IMR-90 (cell line): ENCODE measurements around the gene EIF4B. TPM values are rescaled to one million over a fixed set of nuclear protein-coding genes. Genes with fewer than 3 reads are reported as not detected.

ENCODE experiments used
- ATAC-seq: fragments of 200-7000 bp; cut with Tn5 transposase; 2 replicates; pipeline ENCODE4 v1.9.1; 2020; ENCODE audit warnings: low read depth, mild to moderate bottlenecking, moderate library complexity
- BruUV-seq: library from RNA; stranded (reverse); fragments of 400-500 nt; replicated peaks from 2 replicates; lab custom pipeline; 2021; lab: Mats Ljungman, UMichigan
- CTCF ChIA-PET: fragments of 300-600 bp; formaldehyde crosslinking; extraction: SDS; loops from one replicate; lab custom pipeline; 2021; ENCODE audit warnings: antibody characterized with exemption; lab: Yijun Ruan, JAX
- POLR2A ChIA-PET: fragments of 300-600 bp; sonication (Branson Sonifier 250); formaldehyde crosslinking; loops from one replicate; lab custom pipeline; 2022; ENCODE audit warnings: antibody characterized with exemption; ENCODE audit not compliant: unreplicated experiment; lab: Charles Lee
- DNase-seq: peaks from one replicate; pipeline ENCODE4 v3.0.0; 2013
- H2AFZ ChIP-seq: replicated peaks from 2 replicates; pipeline ENCODE3; 2013; ENCODE audit warnings: low read length, mild to moderate bottlenecking; ENCODE audit not compliant: poor library complexity
- H2AK5ac ChIP-seq: 2 replicates; pipeline ENCODE4 v1.6.1; 2013; ENCODE audit warnings: low read depth, low read length, inconsistent platforms
- H2AK9ac ChIP-seq: replicated peaks from 2 replicates; pipeline ENCODE3; 2013; ENCODE audit warnings: mild to moderate bottlenecking, low read depth, low read length, moderate library complexity; ENCODE audit not compliant: poor library complexity
- H2BK120ac ChIP-seq: 2 replicates; pipeline ENCODE4 v1.6.1; 2013; ENCODE audit warnings: low read depth, low read length, inconsistent platforms
- H2BK15ac ChIP-seq: 3 replicates; pipeline ENCODE4 v1.6.1; 2013; ENCODE audit warnings: low read depth, low read length, inconsistent platforms
- H2BK20ac ChIP-seq: 2 replicates; pipeline ENCODE4 v1.6.1; 2013; ENCODE audit warnings: low read depth, mild to moderate bottlenecking, inconsistent platforms, low read length, moderate library complexity
- H2BK5ac ChIP-seq: 2 replicates; pipeline ENCODE4 v1.6.1; 2013; ENCODE audit warnings: mild to moderate bottlenecking, low read depth, low read length, inconsistent platforms; ENCODE audit not compliant: poor library complexity, severe bottlenecking
- H3K14ac ChIP-seq: replicated peaks from 2 replicates; pipeline ENCODE4 v1.6.1; 2013; ENCODE audit warnings: low read depth, low read length, inconsistent platforms
- H3K18ac ChIP-seq: 2 replicates; pipeline ENCODE4 v1.6.1; 2013; ENCODE audit warnings: low read depth, low read length, control low read depth
- H3K23ac ChIP-seq: 2 replicates; pipeline ENCODE4 v1.6.1; 2013; ENCODE audit warnings: low read depth, low read length, inconsistent platforms
- H3K27ac ChIP-seq: 2 replicates; pipeline ENCODE4 v1.5.1; 2013; ENCODE audit warnings: mild to moderate bottlenecking, control low read depth, low read length; ENCODE audit not compliant: insufficient read depth
- H3K27me3 ChIP-seq: 2 replicates; pipeline ENCODE4 v1.6.1; 2013; ENCODE audit warnings: low read length; ENCODE audit not compliant: control insufficient read depth, insufficient read depth
- H3K36me3 ChIP-seq: 2 replicates; pipeline ENCODE4 v1.6.1; 2013; ENCODE audit warnings: low read length, mixed read lengths; ENCODE audit not compliant: control insufficient read depth, insufficient read depth
- H3K4ac ChIP-seq: 2 replicates; pipeline ENCODE4 v1.6.1; 2013; ENCODE audit warnings: low read depth, low read length, inconsistent platforms
- H3K4me1 ChIP-seq: 2 replicates; pipeline ENCODE4 v1.6.1; 2013; ENCODE audit warnings: low read length, mixed read lengths; ENCODE audit not compliant: control insufficient read depth, insufficient read depth
- H3K4me2 ChIP-seq: 2 replicates; pipeline ENCODE4 v1.6.1; 2013; ENCODE audit warnings: low read depth, mild to moderate bottlenecking, control low read depth, low read length, moderate library complexity
- H3K4me3 ChIP-seq: 2 replicates; pipeline ENCODE4 v1.5.1; 2013; ENCODE audit warnings: low read depth, mild to moderate bottlenecking, control low read depth, low read length, moderate library complexity; ENCODE audit not compliant: insufficient read depth
- H3K56ac ChIP-seq: 2 replicates; pipeline ENCODE4 v1.6.1; 2013; ENCODE audit warnings: low read length, inconsistent platforms; ENCODE audit not compliant: insufficient read depth; ENCODE audit errors: extremely low read depth
- H3K79me1 ChIP-seq, 2 experiments: 2 replicates each; pipeline ENCODE4 v1.6.1; 2013; ENCODE audit warnings: low read length in 2 of 2, inconsistent platforms in 1 of 2, low read depth in 1 of 2
- H3K9ac ChIP-seq: 2 replicates; pipeline ENCODE4 v1.6.1; 2013; ENCODE audit warnings: low read depth, low read length, control low read depth
- H3K9me1 ChIP-seq: 2 replicates; pipeline ENCODE4 v1.6.1; 2013; ENCODE audit warnings: low read length, inconsistent platforms; ENCODE audit not compliant: insufficient read depth
- H3K9me3 ChIP-seq: 2 replicates; pipeline ENCODE4 v1.6.1; 2013; ENCODE audit warnings: low read length; ENCODE audit not compliant: control insufficient read depth, insufficient read depth
- H4K20me1 ChIP-seq: 2 replicates; pipeline ENCODE4 v1.6.1; 2013; ENCODE audit warnings: low read length, inconsistent platforms; ENCODE audit not compliant: insufficient read depth
- H4K5ac ChIP-seq: 2 replicates; pipeline ENCODE4 v1.6.1; 2013; ENCODE audit warnings: mild to moderate bottlenecking, low read depth, low read length, control low read depth
- H4K8ac ChIP-seq, 2 experiments: 2 replicates each; pipeline ENCODE4 v1.6.1; 2013; ENCODE audit warnings: low read depth in 2 of 2, low read length in 2 of 2, control low read depth in 1 of 2, inconsistent platforms in 1 of 2
- H4K91ac ChIP-seq: 2 replicates; pipeline ENCODE4 v1.6.1; 2013; ENCODE audit warnings: low read depth, low read length, inconsistent platforms; ENCODE audit not compliant: insufficient read depth
- BHLHE40 ChIP-seq: fragments of 150-350 bp; IDR thresholded peaks from 2 replicates; pipeline ENCODE4 v1.6.1; 2016; ENCODE audit warnings: mild to moderate bottlenecking, low read depth, low read length
- CEBPB ChIP-seq: IDR thresholded peaks from 2 replicates; pipeline ENCODE4 v1.6.1; 2012; ENCODE audit warnings: low read depth, low read length, improper control_type of control experiment
- NFE2L2 ChIP-seq: fragments of 150-350 bp; IDR thresholded peaks from 2 replicates; pipeline ENCODE4 v1.6.1; 2016; ENCODE audit warnings: low read depth, mild to moderate bottlenecking, low read length
- RAD21 ChIP-seq: IDR thresholded peaks from 2 replicates; pipeline ENCODE4 v1.6.1; 2012; ENCODE audit warnings: low read length, improper control_type of control experiment
- WGBS, 2 experiments: methylation state at CpG; one replicate each; pipeline versions ENCODE4 v1.1.5 to v1.1.7; 2013; ENCODE audit warnings: missing lambda C conversion rate in 2 of 2; ENCODE audit not compliant: insufficient read length in 1 of 2; ENCODE audit errors: extremely low coverage in 2 of 2; 5-methylcytosine and 5-hydroxymethylcytosine counted together
- dilution Hi-C: fragments of 300-500 bp; cut with HindIII; formaldehyde crosslinking; loops from one replicate; pipeline ENCODE4 v1.14.3; 2018; ENCODE audit warnings: low sequenced_read_pairs; ENCODE audit not compliant: unreplicated experiment
- in situ Hi-C: fragments of 300-500 bp; cut with MboI; formaldehyde crosslinking; loops from 3 replicates; pipeline ENCODE4 v1.14.3; 2019; ENCODE audit warnings: low sequenced_read_pairs, inconsistent platforms, mixed read lengths
- intact Hi-C: fragments of 100-400 bp; cut with micrococcal nuclease; formaldehyde crosslinking; loops from 2 replicates; pipeline ENCODE4 v1.10.0; 2022
- polyA plus RNA-seq, 3 experiments: library from polyadenylated mRNA; depleted of rRNA; stranded (reverse); fragments of >200 nt; gene quantifications; 2 replicates each; pipeline ENCODE4 v1.2.3, GENCODE V29; 2012; ENCODE audit warnings: low replicate concordance in 1 of 3
- total RNA-seq: library from RNA; depleted of rRNA; stranded (reverse); fragments of >200 nt; gene quantifications from 2 replicates; pipeline ENCODE4 v1.2.3, GENCODE V29; 2012

Gene EIF4B
- total and polyA plus RNA-seq, 2 of the 4 experiments (the other 2 are of a cell fraction): 313 to 671 TPM

- in situ Hi-C loops: no loop called here
- Histone ChIP-seq H3K23ac (peak overlapping the region; percentile 15; the same call in 1 of the 2 replicates), H4K5ac (no peak overlapping the region; the same call in 1 of the 2 replicates), H3K27ac (no peak overlapping the region; the same call in 1 of the 2 replicates), H3K56ac (no peak overlapping the region), H2BK15ac (peak overlapping the region; percentile 49; the same call in 1 of the 3 replicates), H2AK9ac (peak overlapping the region; percentile 84), H2AK5ac (peak overlapping the region; percentile 83; the same call in 1 of the 2 replicates), H3K9me1 (peaks cover 15% of the 10 kb centered on the region), H3K4me3 (no peak overlapping the region), H3K4me2 (no peak overlapping the region), H3K27me3 (no peaks in the 10 kb centered on the region), H3K9me3 (no peaks in the 10 kb centered on the region), H3K9ac (no peak overlapping the region), H3K4ac (peak overlapping the region; percentile 68), H3K18ac (no peak overlapping the region), H2BK5ac (peak overlapping the region; percentile 34), H2AFZ (peak overlapping the region; percentile 29), H3K4me1 (peaks cover 29% of the 10 kb centered on the region), H2BK120ac (peak overlapping the region; percentile 53; the same call in 1 of the 2 replicates), H4K20me1 (no peaks in the 10 kb centered on the region), H3K36me3 (peaks cover 30% of the 10 kb centered on the region), H4K8ac (peak overlapping the region in 1 of 2 experiments; percentile 40; a peak in 1 of 4 replicates), H2BK20ac (0 out of 2 replicates have a peak overlapping the region, but pooled peaks have one; percentile 18), H4K91ac (peak overlapping the region; percentile 47; the same call in 1 of the 2 replicates), H3K79me1 (peaks cover 17 to 63% of the 10 kb centered on the region in 2 experiments; a peak in 3 of 4 replicates), H3K14ac (peak overlapping the region; percentile 78)
- ATAC-seq (peak; percentile 12; the same call in 1 of the 2 replicates), DNase-seq (no peak)
- intact Hi-C loops: no loop called here
- CTCF ChIA-PET: interaction anchor here (1.2 kb wide), 1 partner anchor 28 kb away, joined by 5 read pairs; no protein-coding TSS in a partner anchor
- BruUV-seq: no TSS peak
- dilution Hi-C loops: no loop called here
- WGBS, 2 experiments: 83% methylated on average over 1 of the region's 7 CpGs; no CpG with 5 or more reads in 1 of the 2 experiments
- TF ChIP-seq CEBPB: no peak
- peak; percentile 82 for TF ChIP-seq BHLHE40
- TF ChIP-seq NFE2L2: no peak
- TF ChIP-seq RAD21: no peak
- POLR2A ChIA-PET: interaction anchor here (1.1 kb wide), 1 partner anchor 8 kb away, joined by 3 read pairs; no protein-coding TSS in a partner anchor
Measured at GRCh38 chr12:53070877-53071492, 64.7 kb downstream of the EIF4B start.
